T-helper 2 cell treated with Interferon-gamma antibody and Interleukin-4, amounts not matched to agents 5 μg/mL and 100 μg/mL, for 36 hours (primary cell): ENCODE measurements around the gene DLX3.

Experiments used
- DNase-seq: peaks from one replicate; pipeline ENCODE4 v3.0.0; 2021; ENCODE audit warnings: low spot score
- H3K27ac Mint-ChIP-seq: one replicate; pipeline ENCODE4 v1.8.0; 2021; ENCODE audit warnings: mild to moderate bottlenecking, mixed read lengths
- H3K27me3 Mint-ChIP-seq: one replicate; pipeline ENCODE4 v1.8.0; 2021; ENCODE audit warnings: low read depth, mixed read lengths
- H3K36me3 Mint-ChIP-seq: one replicate; pipeline ENCODE4 v1.8.0; 2021; ENCODE audit warnings: low read depth, mixed read lengths
- H3K4me1 Mint-ChIP-seq: one replicate; pipeline ENCODE4 v1.8.0; 2021; ENCODE audit warnings: low read depth, mixed read lengths
- H3K4me3 Mint-ChIP-seq: one replicate; pipeline ENCODE4 v1.8.0; 2022; ENCODE audit warnings: mild to moderate bottlenecking, moderate library complexity, mixed read lengths
- H3K9me3 Mint-ChIP-seq: one replicate; pipeline ENCODE4 v1.8.0; 2021; ENCODE audit warnings: mixed read lengths

DLX3 gene

DNA sequence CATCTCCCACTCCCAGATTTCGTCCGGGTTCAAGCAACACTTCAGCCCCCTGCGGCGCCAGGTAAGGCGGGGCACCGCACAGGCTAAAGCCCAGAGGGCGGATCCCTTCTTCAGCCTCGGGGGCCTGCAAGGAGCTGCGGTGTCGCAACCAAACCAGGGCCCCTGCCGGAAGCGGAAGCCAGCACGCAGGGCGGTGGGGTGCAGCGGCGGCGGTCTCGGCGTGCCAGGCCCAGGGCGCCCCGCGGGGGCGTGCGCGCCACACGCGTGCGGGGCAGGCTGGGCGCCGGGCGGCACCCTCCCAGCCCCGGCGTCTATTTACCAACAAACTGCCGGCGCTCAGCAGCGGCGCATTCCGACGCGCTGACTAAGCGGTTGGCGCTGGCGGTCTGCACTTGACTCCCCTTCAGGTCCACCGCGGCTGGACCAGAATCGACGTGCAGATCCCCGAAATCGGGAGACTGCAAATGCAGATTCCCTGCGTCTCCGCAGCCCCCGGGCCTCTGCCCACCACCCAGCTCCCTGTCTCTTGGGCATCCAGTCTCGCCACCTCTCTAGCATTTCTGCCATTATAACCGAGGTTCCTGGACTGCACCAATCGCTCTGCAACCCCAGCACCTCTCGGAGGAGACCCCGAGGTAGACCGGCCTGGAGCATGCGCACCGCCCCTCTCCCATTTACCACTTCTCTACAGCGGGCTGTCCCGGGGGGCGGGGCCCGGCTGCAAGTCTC, 26.5 kb downstream of the DLX3 start:
- H3K27me3 Mint-ChIP-seq = peaks cover 93% of the 10 kb centered on the region
- H3K27ac Mint-ChIP-seq = peak overlapping the region; percentile 58
- H3K9me3 Mint-ChIP-seq = no peaks in the 10 kb centered on the region
- H3K36me3 Mint-ChIP-seq = peaks cover 2% of the 10 kb centered on the region
- peaks cover 27% of the 10 kb centered on the region for H3K4me1 Mint-ChIP-seq
- peak; percentile 47 for DNase-seq
- peak overlapping the region; percentile 86 for H3K4me3 Mint-ChIP-seq

DNA sequence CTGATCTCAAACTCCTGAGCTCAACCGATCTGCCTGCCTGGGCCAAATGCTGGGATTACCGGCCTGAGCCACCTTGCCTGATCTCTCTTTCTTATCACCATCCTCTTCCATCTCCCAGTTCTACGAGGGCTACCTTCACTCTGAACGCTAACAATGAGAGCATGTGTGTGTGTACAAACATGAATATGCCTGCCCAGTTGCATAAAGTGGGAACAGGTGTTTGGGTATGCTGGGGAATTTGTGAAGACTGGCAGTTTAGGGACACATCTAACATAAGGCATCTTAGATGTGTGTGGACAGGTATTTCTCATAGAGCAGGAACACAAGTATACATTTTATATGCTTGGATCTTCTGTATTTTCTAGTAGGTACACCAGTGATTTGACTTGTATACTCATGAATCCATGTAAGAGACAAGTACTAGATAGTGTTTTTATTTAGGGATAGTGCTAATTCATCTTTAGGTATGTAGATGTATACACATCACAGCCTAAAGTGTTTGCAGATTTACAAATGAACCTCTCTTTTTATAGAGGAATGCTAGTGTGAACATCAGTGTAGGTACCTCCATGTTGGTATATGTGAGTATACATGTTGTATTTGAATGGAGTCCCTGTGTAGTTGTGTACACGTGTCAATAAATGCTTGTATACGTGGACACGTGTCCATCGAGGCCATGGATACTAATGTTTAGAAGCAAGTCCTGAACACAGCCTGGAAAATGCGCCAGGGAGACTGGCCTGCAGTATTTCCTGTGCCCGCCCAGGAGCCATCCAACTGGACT, 27.2 kb downstream of the DLX3 start:
- Mint-ChIP-seq H3K9me3 (no peaks in the 10 kb centered on the region), H3K4me3 (peak overlapping the region; percentile 40), H3K27ac (no peak overlapping the region), H3K36me3 (peaks cover 2% of the 10 kb centered on the region), H3K4me1 (peaks cover 28% of the 10 kb centered on the region), H3K27me3 (peaks cover 93% of the 10 kb centered on the region)
- no peak for DNase-seq

DNA sequence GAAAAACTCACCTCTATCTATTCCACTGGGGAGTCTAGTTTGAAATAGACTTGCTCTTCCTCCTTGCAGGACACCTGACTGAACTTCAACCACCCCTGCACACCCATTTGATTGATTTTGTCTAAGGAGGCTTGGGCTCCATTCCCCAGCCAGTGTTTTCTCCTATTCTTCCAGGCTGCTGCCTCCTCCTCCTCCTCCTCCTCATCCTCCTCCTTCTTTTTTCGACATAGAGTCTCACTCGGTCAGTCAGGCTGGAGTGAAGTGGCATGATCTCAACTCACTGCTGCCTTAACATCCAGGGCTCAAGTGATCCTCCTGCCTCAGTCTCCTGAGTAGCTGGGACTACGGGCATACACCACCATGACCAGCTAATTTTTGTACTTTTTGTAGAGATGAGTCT, 27.8 kb downstream of the DLX3 start:
- Mint-ChIP-seq H3K4me1 (peaks cover 29% of the 10 kb centered on the region), H3K27me3 (peaks cover 93% of the 10 kb centered on the region), H3K36me3 (peaks cover 2% of the 10 kb centered on the region), H3K4me3 (no peak overlapping the region), H3K9me3 (no peaks in the 10 kb centered on the region), H3K27ac (no peak overlapping the region)
- no peak for DNase-seq

DNA sequence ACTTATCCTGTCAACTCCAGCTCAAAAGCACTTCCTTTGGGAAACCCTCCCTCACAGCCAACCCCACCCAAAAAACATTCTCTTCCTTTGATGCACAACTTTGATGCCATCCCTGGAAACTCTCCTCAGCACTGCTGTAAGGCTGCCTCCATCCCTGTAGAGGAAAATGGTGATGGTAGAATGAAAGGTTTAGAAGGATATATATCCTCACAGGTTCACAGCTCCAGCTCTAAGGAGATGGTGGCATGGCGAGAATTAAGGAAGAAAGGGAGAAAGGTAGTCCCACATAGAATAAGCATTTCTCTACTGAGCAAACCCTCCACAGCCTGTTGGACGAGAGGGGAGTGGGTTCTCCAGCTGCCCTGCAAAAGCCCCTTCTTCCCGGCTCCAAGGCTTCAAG, 28.3 kb downstream of the DLX3 start:
- H3K9me3 Mint-ChIP-seq = no peaks in the 10 kb centered on the region
- peaks cover 2% of the 10 kb centered on the region for H3K36me3 Mint-ChIP-seq
- no peak overlapping the region for H3K27ac Mint-ChIP-seq
- DNase-seq = no peak
- H3K27me3 Mint-ChIP-seq = peaks cover 92% of the 10 kb centered on the region
- no peak overlapping the region for H3K4me3 Mint-ChIP-seq
- peaks cover 29% of the 10 kb centered on the region for H3K4me1 Mint-ChIP-seq

DNA sequence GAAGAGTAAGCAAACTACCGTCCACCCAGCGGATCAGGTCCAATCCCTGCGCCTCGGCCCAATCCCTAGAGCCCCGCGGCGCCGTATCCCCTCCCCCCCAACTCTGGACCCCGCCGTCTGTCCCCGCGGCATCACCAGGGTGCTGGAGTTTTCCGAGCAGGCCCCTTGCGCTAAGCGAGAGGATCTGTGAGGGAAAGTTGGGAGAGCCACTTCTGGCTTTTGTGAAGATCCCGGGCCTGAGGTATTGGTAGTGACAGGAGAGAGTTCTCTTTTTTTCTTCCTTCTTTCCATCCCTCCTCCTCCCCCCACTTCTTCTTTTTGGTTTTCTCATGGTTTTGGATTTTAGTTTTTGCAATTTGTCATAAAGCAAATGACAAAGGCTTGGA, 29.5 kb downstream of the DLX3 start:
- Mint-ChIP-seq H3K9me3 (no peaks in the 10 kb centered on the region), H3K27me3 (peaks cover 86% of the 10 kb centered on the region), H3K4me3 (no peak overlapping the region), H3K27ac (peak overlapping the region; percentile 29), H3K4me1 (peaks cover 22% of the 10 kb centered on the region), H3K36me3 (peaks cover 2% of the 10 kb centered on the region)
- DNase-seq = no peak

DNA sequence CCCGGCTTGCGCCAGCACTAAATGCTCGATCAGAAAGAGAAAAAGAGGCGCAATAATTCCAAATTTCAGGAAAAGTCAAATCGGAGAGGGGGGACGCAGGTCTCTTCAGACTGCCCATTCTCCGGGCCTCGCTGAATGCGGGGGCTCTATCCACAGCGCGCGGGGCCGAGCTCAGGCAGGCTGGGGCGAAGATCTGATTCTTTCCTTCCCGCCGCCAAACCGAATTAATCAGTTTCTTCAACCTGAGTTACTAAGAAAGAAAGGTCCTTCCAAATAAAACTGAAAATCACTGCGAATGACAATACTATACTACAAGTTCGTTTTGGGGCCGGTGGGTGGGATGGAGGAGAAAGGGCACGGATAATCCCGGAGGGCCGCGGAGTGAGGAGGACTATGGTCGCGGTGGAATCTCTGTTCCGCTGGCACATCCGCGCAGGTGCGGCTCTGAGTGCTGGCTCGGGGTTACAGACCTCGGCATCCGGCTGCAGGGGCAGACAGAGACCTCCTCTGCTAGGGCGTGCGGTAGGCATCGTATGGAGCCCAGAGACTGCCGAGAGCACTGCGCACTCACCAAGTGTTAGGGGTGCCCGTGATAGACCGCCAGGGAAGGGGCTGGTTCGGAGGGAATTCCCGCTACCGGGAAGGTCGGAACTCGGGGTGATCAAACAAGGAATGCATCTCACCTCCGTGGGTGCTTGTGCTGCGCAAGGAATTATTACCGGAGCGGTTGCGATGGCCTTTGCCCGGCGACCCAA, 30.1 kb downstream of the DLX3 start:
- Mint-ChIP-seq H3K4me3 (peak overlapping the region; percentile 35), H3K9me3 (no peaks in the 10 kb centered on the region), H3K4me1 (peaks cover 22% of the 10 kb centered on the region), H3K27me3 (peaks cover 80% of the 10 kb centered on the region), H3K36me3 (peaks cover 2% of the 10 kb centered on the region), H3K27ac (peak overlapping the region; percentile 31)
- no peak for DNase-seq

DNA sequence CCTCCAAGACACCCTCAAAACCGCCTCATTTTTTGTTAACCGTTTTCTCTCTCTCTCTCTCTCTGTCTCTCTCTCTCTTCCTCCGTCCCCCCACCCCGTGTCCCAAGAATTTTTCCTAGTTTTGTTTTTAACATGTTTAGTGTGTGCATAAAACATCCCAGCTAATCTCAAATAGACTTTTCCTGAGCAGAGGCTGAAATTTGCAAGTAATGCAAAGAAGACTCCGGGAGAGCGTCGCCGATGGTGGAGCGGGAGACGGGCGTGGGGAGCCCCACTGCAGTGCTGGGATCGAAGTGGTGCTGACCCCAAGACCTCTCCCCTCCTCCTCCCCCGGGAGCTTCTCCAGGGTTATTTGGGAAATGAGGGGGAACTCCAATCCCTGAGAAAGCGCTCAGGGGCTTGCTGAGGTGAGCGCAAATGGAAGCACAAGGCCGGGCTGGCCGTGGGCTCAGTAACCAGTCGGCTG, 30.7 kb downstream of the DLX3 start:
- DNase-seq = no peak
- H3K27ac Mint-ChIP-seq = peak overlapping the region; percentile 58
- H3K9me3 Mint-ChIP-seq = no peaks in the 10 kb centered on the region
- peaks cover 2% of the 10 kb centered on the region for H3K36me3 Mint-ChIP-seq
- H3K27me3 Mint-ChIP-seq = peaks cover 78% of the 10 kb centered on the region
- peak overlapping the region; percentile 28 for H3K4me3 Mint-ChIP-seq
- H3K4me1 Mint-ChIP-seq = peaks cover 20% of the 10 kb centered on the region

DNA sequence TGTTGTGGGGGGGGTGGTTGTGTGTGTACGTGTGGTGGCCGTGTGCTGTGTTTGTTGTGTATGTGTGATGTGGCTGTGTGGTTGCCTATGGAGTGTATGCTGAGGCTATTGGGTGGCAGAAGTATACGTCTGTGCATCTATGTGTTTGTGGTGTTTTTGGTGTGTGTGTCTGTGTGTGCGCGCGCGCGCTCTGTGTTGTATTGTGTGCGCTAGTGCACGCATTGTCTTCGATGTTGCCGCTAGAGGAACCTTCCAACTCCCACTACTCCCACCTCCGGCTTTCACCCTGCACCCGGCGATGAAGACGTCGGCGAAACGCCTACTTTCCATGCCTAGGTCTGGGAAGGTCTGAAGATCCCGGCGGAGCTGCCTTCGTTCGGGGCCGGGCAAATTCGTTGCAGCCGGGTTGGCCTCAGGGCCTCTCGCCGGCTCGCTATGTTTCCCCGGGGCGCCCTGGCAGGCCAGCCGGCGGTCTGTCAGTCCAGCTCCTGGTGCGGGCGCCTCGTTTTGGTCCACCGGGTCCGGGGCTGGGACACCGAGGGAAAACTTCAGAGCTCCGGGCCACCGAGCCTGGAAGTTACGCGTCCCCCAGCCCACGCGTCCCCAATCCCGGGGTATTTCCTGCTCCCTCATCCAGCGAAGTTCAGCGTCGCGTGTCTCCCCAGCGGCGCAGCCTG, 31.3 kb downstream of the DLX3 start:
- Mint-ChIP-seq H3K36me3 (peaks cover 2% of the 10 kb centered on the region), H3K27me3 (peaks cover 73% of the 10 kb centered on the region), H3K27ac (peak overlapping the region; percentile 58), H3K4me3 (peak overlapping the region; percentile 28), H3K9me3 (no peaks in the 10 kb centered on the region), H3K4me1 (peaks cover 17% of the 10 kb centered on the region)
- DNase-seq = no peak

DNA sequence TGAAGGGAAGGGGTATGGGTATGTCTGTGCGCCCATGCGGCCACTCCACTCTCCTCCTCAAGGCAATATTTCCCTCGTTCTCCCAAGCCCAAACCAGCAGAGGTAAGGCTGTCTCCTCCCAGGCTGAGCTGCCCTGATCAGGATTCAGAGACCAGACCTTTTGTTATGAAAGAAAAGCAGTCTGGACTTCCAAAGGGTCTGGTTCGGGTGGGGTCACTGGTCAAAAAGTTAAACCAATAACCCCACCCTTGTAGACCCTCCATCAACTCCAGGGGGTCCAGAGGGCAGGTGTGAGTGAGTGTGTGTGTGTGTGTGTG, 31.8 kb downstream of the DLX3 start:
- peaks cover 2% of the 10 kb centered on the region for H3K36me3 Mint-ChIP-seq
- H3K27ac Mint-ChIP-seq = no peak overlapping the region
- H3K9me3 Mint-ChIP-seq = no peaks in the 10 kb centered on the region
- H3K4me1 Mint-ChIP-seq = peaks cover 16% of the 10 kb centered on the region
- no peak overlapping the region for H3K4me3 Mint-ChIP-seq
- no peak for DNase-seq
- peaks cover 71% of the 10 kb centered on the region for H3K27me3 Mint-ChIP-seq

DNA sequence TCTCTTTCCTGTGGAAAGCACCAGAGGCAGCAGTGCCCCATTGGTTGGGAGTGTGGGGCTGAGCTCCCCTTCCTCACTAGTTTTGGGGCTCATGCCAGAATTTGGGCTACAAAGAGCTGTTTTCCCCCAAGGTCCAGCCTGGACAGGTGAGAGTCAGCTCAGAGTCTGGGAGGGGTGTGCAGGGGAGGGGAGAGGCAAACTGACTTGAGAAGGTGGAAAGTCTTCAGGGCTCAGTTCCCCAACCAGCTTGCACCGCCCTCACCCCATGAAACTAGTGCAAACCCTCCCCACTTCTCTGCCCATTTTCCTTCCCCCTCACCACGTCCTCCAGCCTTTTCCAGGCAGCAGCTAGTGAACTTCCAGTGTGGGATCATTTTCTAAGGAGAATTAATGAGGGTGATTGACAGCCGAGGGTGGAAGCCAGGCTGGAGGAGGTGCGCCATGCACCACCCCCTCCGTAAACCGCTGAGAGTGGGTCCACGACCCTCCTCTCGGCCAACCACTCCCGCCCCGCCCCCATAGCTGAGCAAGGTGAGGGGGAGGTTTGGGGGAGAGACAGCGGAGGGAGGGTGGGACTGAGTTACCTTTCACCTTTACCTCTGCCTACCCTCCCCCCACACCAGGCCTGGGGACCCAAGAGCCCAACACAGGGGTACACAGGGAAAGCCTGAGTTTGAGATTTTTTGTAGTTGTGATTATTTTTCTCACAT, 32.3 kb downstream of the DLX3 start:
- H3K27ac Mint-ChIP-seq = no peak overlapping the region
- no peaks in the 10 kb centered on the region for H3K9me3 Mint-ChIP-seq
- H3K27me3 Mint-ChIP-seq = peaks cover 66% of the 10 kb centered on the region
- no peak for DNase-seq
- no peak overlapping the region for H3K4me3 Mint-ChIP-seq
- peaks cover 12% of the 10 kb centered on the region for H3K4me1 Mint-ChIP-seq
- peaks cover 2% of the 10 kb centered on the region for H3K36me3 Mint-ChIP-seq

DNA sequence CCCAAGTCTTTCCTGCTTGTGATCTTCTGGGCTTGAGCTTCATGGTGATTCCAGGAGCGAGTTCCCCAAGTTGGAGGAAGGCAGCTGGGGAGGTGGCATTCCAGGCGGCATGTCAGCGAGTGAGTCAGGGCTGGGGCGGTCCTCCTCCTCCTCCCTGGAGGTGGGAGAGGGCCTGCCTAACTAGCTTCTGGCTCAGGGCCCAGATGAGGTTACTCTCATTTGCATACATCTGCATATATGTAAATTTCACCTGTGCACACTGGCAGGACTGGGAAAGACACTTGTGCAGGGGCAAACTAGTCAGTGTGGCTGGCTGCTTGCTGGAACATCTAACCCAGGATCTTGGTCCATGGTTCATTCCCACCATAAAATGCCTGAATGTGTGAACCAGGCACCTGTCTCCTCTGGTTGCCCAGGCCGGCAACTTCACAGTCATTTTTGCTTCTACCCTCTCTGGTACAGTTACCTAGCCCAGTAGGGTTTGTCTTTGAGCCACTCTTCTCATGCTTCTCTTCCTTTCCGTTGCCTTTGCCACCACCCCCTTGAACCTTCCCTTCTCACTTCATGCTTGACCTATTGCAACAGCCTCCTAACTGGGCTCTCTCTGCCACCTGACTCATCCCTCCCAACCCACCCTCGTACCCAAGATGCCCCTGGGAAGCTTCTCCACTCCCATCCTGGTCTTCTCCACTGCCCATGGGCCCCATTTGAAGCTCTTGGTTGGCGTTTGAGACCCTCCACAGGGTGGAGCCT, 35.7 kb downstream of the DLX3 start:
- no peak overlapping the region for H3K27ac Mint-ChIP-seq
- no peaks in the 10 kb centered on the region for H3K9me3 Mint-ChIP-seq
- DNase-seq = no peak
- no peak overlapping the region for H3K4me3 Mint-ChIP-seq
- peaks cover 5% of the 10 kb centered on the region for H3K4me1 Mint-ChIP-seq
- H3K36me3 Mint-ChIP-seq = peaks cover 2% of the 10 kb centered on the region
- H3K27me3 Mint-ChIP-seq = peaks cover 46% of the 10 kb centered on the region

DNA sequence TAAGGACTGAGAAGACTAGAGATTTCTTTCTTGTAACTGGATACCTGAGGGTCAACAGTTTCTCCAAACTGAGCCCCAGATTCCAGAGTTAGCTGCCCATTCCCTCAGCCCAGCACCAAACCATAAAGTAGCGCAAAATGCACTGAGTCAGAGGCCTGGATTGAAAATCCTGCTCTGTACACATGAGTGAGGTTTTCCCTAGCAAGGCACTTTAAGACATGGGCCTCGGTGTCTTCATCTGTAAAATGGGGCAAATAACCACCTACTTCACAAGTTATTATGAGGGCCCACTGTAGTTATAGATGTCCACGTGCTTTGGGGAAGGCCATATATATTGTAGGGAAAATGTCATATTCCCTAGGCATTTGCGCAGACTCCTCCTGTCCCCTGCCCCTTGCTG, 36.3 kb downstream of the DLX3 start:
- H3K9me3 Mint-ChIP-seq = no peaks in the 10 kb centered on the region
- peaks cover 44% of the 10 kb centered on the region for H3K27me3 Mint-ChIP-seq
- no peak for DNase-seq
- no peak overlapping the region for H3K4me3 Mint-ChIP-seq
- H3K36me3 Mint-ChIP-seq = no peaks in the 10 kb centered on the region
- peaks cover 4% of the 10 kb centered on the region for H3K4me1 Mint-ChIP-seq
- H3K27ac Mint-ChIP-seq = no peak overlapping the region

DNA sequence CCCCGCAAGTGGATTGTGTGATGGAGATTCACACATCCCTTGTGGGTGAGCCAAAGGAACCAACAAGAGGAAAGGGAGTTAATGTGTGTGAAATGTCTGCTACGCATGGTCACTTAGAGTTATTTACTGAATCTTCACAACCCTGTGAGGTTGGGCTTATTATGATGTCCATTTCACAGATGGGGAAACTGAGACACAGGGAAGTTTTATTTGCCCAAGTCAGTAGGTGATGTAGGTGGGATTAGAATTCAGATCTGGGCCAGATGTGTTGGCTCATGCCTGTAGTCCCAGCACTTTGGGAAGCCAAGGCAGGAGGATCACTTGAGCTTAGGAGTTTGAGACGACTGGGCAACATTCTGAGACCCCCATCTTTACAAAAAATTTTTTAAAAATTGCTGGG, 37.7 kb downstream of the DLX3 start:
- no peaks in the 10 kb centered on the region for H3K36me3 Mint-ChIP-seq
- H3K27me3 Mint-ChIP-seq = peaks cover 37% of the 10 kb centered on the region
- DNase-seq = no peak
- peaks cover under 1% of the 10 kb centered on the region for H3K4me1 Mint-ChIP-seq
- H3K27ac Mint-ChIP-seq = no peak overlapping the region
- H3K9me3 Mint-ChIP-seq = no peaks in the 10 kb centered on the region
- H3K4me3 Mint-ChIP-seq = no peak overlapping the region
